WTC11 (cell line): ENCODE data around the gene PAPSS1.

Experiments
- ATF1 ChIP-seq: sonication (generic); formaldehyde crosslinking; IDR thresholded peaks from 2 replicates; pipeline ENCODE4 v1.8.1; 2023; ENCODE audit warnings: mild to moderate bottlenecking, moderate library complexity, missing genetic modification reagents
- CREM ChIP-seq: sonication (generic); formaldehyde crosslinking; IDR thresholded peaks from 2 replicates; pipeline ENCODE4 v1.8.1; 2022; ENCODE audit warnings: mild to moderate bottlenecking, missing genetic modification reagents, moderate library complexity
- CTCF ChIP-seq: fragments of 200-600 bp; IDR thresholded peaks from 2 replicates; pipeline ENCODE4 v1.8.0; 2022; ENCODE audit warnings: antibody characterized with exemption
- E2F1 ChIP-seq: sonication (generic); formaldehyde crosslinking; IDR thresholded peaks from 2 replicates; pipeline ENCODE4 v1.8.0; 2022; ENCODE audit warnings: mild to moderate bottlenecking, missing genetic modification reagents
- IRF2 ChIP-seq: sonication (generic); formaldehyde crosslinking; IDR thresholded peaks from 2 replicates; pipeline ENCODE4 v1.8.0; 2022; ENCODE audit warnings: low read depth, missing genetic modification reagents, borderline replicate concordance
- MAX ChIP-seq: sonication (generic); formaldehyde crosslinking; IDR thresholded peaks from 2 replicates; pipeline ENCODE4 v1.8.0; 2022; ENCODE audit warnings: mild to moderate bottlenecking, missing genetic modification reagents
- NFATC4 ChIP-seq: fragments of 250-450 bp; sonication (Bioruptor Pico); IDR thresholded peaks from 2 replicates; pipeline ENCODE4 v1.9.0; 2021; ENCODE audit warnings: mild to moderate bottlenecking
- NR2C2 ChIP-seq: sonication (generic); formaldehyde crosslinking; IDR thresholded peaks from 2 replicates; pipeline ENCODE4 v1.8.0; 2022; ENCODE audit warnings: mild to moderate bottlenecking, missing genetic modification reagents
- NR3C1 ChIP-seq: sonication (generic); formaldehyde crosslinking; conservative IDR thresholded peaks from 2 replicates; pipeline ENCODE4 v1.8.1; 2023; ENCODE audit warnings: low read depth, mild to moderate bottlenecking, missing genetic modification reagents
- SP1 ChIP-seq: sonication (generic); formaldehyde crosslinking; conservative IDR thresholded peaks from 2 replicates; pipeline ENCODE4 v1.8.1; 2022; ENCODE audit warnings: missing genetic modification reagents
- TEAD4 ChIP-seq: sonication (generic); formaldehyde crosslinking; IDR thresholded peaks from 2 replicates; pipeline ENCODE4 v1.8.0; 2022; ENCODE audit warnings: mild to moderate bottlenecking, missing genetic modification reagents
- USF1 ChIP-seq: sonication (generic); formaldehyde crosslinking; IDR thresholded peaks from 2 replicates; pipeline ENCODE4 v1.8.0; 2022; ENCODE audit warnings: mild to moderate bottlenecking, missing genetic modification reagents
- ZNF121 ChIP-seq: sonication (generic); formaldehyde crosslinking; IDR thresholded peaks from 2 replicates; pipeline ENCODE4 v1.8.0; 2023; ENCODE audit warnings: missing genetic modification reagents

GRCh38 chr4:107691378-107691777 lies 28.7 kb downstream of the PAPSS1 start:
- TF ChIP-seq USF1 (CRISPR knock-in tag) (no peak), CTCF (no peak), MAX (CRISPR knock-in tag) (no peak), ZNF121 (CRISPR knock-in tag) (no peak), IRF2 (CRISPR knock-in tag) (no peak), NR3C1 (CRISPR knock-in tag) (no peak), SP1 (no peak), E2F1 (no peak), NFATC4 (no peak), NR2C2 (CRISPR knock-in tag) (no peak), ATF1 (CRISPR knock-in tag) (no peak), CREM (CRISPR knock-in tag) (no peak), TEAD4 (no peak)
